Activated CD8-positive, alpha-beta T cell treated with anti-CD3 and anti-CD28 coated beads for 36 hours (primary cell): ENCODE data around the gene PRKN. TPM values are rescaled to one million over a fixed set of nuclear protein-coding genes. Genes with fewer than 3 reads are reported as not detected.

ENCODE experiments used
- ATAC-seq: fragments of 200-7000 bp; cut with Tn5 transposase; one replicate; pipeline ENCODE4 v1.10.0; 2021; ENCODE audit warnings: mild to moderate bottlenecking, moderate library complexity
- CTCF ChIA-PET: fragments of 350-600 bp; sonication (Branson Sonifier 250); formaldehyde crosslinking; loops from one replicate; lab custom pipeline; 2021; ENCODE audit warnings: antibody characterized with exemption; lab: Charles Lee
- POLR2A ChIA-PET: fragments of 350-600 bp; sonication (Branson Sonifier 250); formaldehyde crosslinking; loops from one replicate; lab custom pipeline; 2021; ENCODE audit warnings: antibody characterized with exemption; lab: Charles Lee
- DNase-seq: peaks from one replicate; pipeline ENCODE4 v3.0.0-alpha.2; 2020
- H3K27ac Mint-ChIP-seq: one replicate; pipeline ENCODE4 v1.8.0; 2021; ENCODE audit warnings: mild to moderate bottlenecking, mixed read lengths
- H3K27me3 Mint-ChIP-seq: one replicate; pipeline ENCODE4 v1.8.0; 2021; ENCODE audit warnings: mixed read lengths
- H3K36me3 Mint-ChIP-seq: one replicate; pipeline ENCODE4 v1.8.0; 2021; ENCODE audit warnings: low read depth, mixed read lengths
- H3K4me1 Mint-ChIP-seq: one replicate; pipeline ENCODE4 v1.8.0; 2021; ENCODE audit warnings: low read depth, mixed read lengths
- H3K4me3 Mint-ChIP-seq: one replicate; pipeline ENCODE4 v1.8.0; 2021; ENCODE audit warnings: mild to moderate bottlenecking, moderate library complexity, mixed read lengths
- H3K9me3 Mint-ChIP-seq: one replicate; pipeline ENCODE4 v1.8.0; 2021; ENCODE audit warnings: mixed read lengths
- intact Hi-C: fragments of 100-400 bp; cut with micrococcal nuclease; formaldehyde crosslinking; loops from one replicate; pipeline ENCODE4 v1.10.0; 2022
- total RNA-seq, 2 experiments: library from RNA; stranded (reverse); gene quantifications; one replicate each; pipeline ENCODE4 v1.2.3, GENCODE V29; 2021
- TF ChIP-seq, protein P1 (sequence below): fragments of 200-600 bp; IDR thresholded peaks from one replicate; pipeline ENCODE4 v1.8.0; 2022; ENCODE audit warnings: antibody characterized with exemption, mild to moderate bottlenecking

Gene PRKN
- total RNA-seq, 2 experiments from 2014 or later = 1.2 to 1.4 TPM

GRCh38 chr6:162684961-162685360, 42.6 kb downstream of the PRKN start:
- H3K9me3 Mint-ChIP-seq = peaks cover 5% of the 10 kb centered on the region
- no peak overlapping the region for H3K4me3 Mint-ChIP-seq
- no peaks in the 10 kb centered on the region for H3K27me3 Mint-ChIP-seq
- H3K4me1 Mint-ChIP-seq = no peaks in the 10 kb centered on the region
- TF ChIP-seq, protein P1, sequence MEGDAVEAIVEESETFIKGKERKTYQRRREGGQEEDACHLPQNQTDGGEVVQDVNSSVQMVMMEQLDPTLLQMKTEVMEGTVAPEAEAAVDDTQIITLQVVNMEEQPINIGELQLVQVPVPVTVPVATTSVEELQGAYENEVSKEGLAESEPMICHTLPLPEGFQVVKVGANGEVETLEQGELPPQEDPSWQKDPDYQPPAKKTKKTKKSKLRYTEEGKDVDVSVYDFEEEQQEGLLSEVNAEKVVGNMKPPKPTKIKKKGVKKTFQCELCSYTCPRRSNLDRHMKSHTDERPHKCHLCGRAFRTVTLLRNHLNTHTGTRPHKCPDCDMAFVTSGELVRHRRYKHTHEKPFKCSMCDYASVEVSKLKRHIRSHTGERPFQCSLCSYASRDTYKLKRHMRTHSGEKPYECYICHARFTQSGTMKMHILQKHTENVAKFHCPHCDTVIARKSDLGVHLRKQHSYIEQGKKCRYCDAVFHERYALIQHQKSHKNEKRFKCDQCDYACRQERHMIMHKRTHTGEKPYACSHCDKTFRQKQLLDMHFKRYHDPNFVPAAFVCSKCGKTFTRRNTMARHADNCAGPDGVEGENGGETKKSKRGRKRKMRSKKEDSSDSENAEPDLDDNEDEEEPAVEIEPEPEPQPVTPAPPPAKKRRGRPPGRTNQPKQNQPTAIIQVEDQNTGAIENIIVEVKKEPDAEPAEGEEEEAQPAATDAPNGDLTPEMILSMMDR = no peak
- no peaks in the 10 kb centered on the region for H3K36me3 Mint-ChIP-seq
- H3K27ac Mint-ChIP-seq = no peak overlapping the region
- intact Hi-C loops = no loop called here
- CTCF ChIA-PET = no interaction called here
- no peak for DNase-seq
- no peak for ATAC-seq
- POLR2A ChIA-PET = no interaction called here

DNA sequence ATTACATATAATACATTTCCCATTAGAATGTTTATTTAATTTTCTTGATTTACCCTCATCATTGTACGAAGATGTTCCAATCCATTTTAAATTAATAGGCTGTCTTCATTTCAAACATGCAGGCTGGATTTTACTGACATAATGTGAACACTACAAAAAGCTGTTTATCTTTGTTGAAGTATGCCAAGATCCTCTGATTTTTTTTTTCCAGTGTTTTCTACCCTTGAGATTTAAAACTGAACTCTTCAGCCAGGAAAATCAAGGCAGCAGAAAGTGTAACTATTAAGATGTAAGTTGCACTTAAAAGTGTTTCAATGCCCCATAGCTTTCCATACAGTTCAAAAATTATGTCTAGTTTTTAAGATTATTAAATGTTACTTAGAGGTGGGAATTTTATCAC, 43.5 kb downstream of the PRKN start:
- no peak for DNase-seq
- no peak overlapping the region for H3K4me3 Mint-ChIP-seq

GRCh38 chr6:162683135-162683534, 44.4 kb downstream of the PRKN start:
- ATAC-seq (no peak), DNase-seq (no peak)
- H3K9me3 Mint-ChIP-seq = peaks cover 5% of the 10 kb centered on the region
- TF ChIP-seq, protein P1 = no peak
- intact Hi-C loops = no loop called here
- H3K27me3 Mint-ChIP-seq = no peaks in the 10 kb centered on the region
- no peak overlapping the region for H3K27ac Mint-ChIP-seq
- no peaks in the 10 kb centered on the region for H3K4me1 Mint-ChIP-seq
- ChIA-PET POLR2A (no interaction called here), CTCF (no interaction called here)
- H3K4me3 Mint-ChIP-seq = no peak overlapping the region
- no peaks in the 10 kb centered on the region for H3K36me3 Mint-ChIP-seq

More for the DNA sequence above, 43.5 kb downstream of the PRKN start:
- Mint-ChIP-seq H3K36me3 (no peaks in the 10 kb centered on the region), H3K4me1 (no peaks in the 10 kb centered on the region), H3K9me3 (peaks cover 5% of the 10 kb centered on the region), H3K27ac (no peak overlapping the region), H3K27me3 (no peaks in the 10 kb centered on the region)
- no peak for ATAC-seq
- ChIA-PET POLR2A (no interaction called here), CTCF (no interaction called here)
- intact Hi-C loops = no loop called here
- TF ChIP-seq, protein P1 = no peak

- CTCF ChIA-PET = no interaction called here
- H3K27ac Mint-ChIP-seq = no peak overlapping the region
- DNase-seq = no peak
- no peaks in the 10 kb centered on the region for H3K36me3 Mint-ChIP-seq
- peaks cover 5% of the 10 kb centered on the region for H3K9me3 Mint-ChIP-seq
- H3K4me1 Mint-ChIP-seq = no peaks in the 10 kb centered on the region
- TF ChIP-seq, protein P1 = no peak
- no peaks in the 10 kb centered on the region for H3K27me3 Mint-ChIP-seq
- intact Hi-C loops = no loop called here
- POLR2A ChIA-PET = no interaction called here
- no peak for ATAC-seq
- no peak overlapping the region for H3K4me3 Mint-ChIP-seq
These were observed 46.1 kb downstream of the PRKN start for GRCh38 chr6:162681447-162681846.

DNA sequence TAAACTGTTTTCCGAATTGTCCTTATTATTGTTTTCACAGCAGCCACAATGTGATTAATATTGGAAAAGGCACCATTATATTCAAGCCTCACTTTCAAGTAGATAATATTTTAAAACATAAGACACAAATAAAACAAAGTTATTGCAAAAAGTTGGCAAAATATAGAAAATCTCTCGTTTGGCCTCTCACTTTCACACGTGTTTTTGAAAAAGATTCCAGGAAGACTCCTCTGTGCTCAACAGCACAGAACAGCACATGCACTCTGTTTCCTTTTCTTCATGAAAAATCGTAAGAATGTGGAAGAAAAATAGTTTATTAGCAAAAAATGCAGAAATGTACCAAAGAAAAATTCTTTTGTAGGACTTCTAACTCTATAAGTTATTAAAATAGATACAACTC, 46.7 kb downstream of the PRKN start:
- POLR2A ChIA-PET = no interaction called here

More for the DNA sequence above, 46.7 kb downstream of the PRKN start:
- Mint-ChIP-seq H3K27me3 (no peaks in the 10 kb centered on the region), H3K9me3 (peaks cover 5% of the 10 kb centered on the region), H3K4me3 (no peak overlapping the region), H3K27ac (no peak overlapping the region), H3K36me3 (no peaks in the 10 kb centered on the region), H3K4me1 (no peaks in the 10 kb centered on the region)
- intact Hi-C loops = no loop called here
- TF ChIP-seq, protein P1 = no peak
- DNase-seq (no peak), ATAC-seq (no peak)
- CTCF ChIA-PET = no interaction called here
